Stimulated activated naive B cell treated with anti-CD40 and anti-IgM and Interleukin-4, amounts not matched to agents 10 μg/mL and 1 μg/mL and 100 μg/mL, for 72 hours (primary cell): Measurements from ENCODE around the gene AOPEP.

Experiments
- ATAC-seq, 2 donors: fragments of 150-1000 bp; cut with Tn5 transposase; replicated peaks; 2 replicates each; pipeline ENCODE4 v1.10.0; 2021; ENCODE audit warnings: moderate library complexity in 1 of 2
- DNase-seq: peaks from one replicate; pipeline ENCODE4 v3.0.0; 2021
- H3K27ac Mint-ChIP-seq: one replicate; pipeline ENCODE4 v1.8.0; 2022; ENCODE audit warnings: mild to moderate bottlenecking, mixed read lengths
- H3K27me3 Mint-ChIP-seq, 2 donors: one replicate each; pipeline ENCODE4 v1.8.0; 2022; ENCODE audit warnings: mixed read lengths in 2 of 2
- H3K36me3 Mint-ChIP-seq, 2 donors: one replicate each; pipeline ENCODE4 v1.8.0; 2022; ENCODE audit warnings: mixed read lengths in 2 of 2, mild to moderate bottlenecking in 1 of 2
- H3K4me1 Mint-ChIP-seq, 2 donors: one replicate each; pipeline ENCODE4 v1.8.0; 2022; ENCODE audit warnings: mixed read lengths in 2 of 2, mild to moderate bottlenecking in 1 of 2
- H3K4me3 Mint-ChIP-seq, 2 donors: one replicate each; pipeline ENCODE4 v1.8.0; 2022; ENCODE audit warnings: mild to moderate bottlenecking in 2 of 2, mixed read lengths in 2 of 2, moderate library complexity in 1 of 2
- H3K9me3 Mint-ChIP-seq, 2 donors: one replicate each; pipeline ENCODE4 v1.8.0; 2022; ENCODE audit warnings: mixed read lengths in 2 of 2, mild to moderate bottlenecking in 1 of 2

Gene AOPEP, protein sequence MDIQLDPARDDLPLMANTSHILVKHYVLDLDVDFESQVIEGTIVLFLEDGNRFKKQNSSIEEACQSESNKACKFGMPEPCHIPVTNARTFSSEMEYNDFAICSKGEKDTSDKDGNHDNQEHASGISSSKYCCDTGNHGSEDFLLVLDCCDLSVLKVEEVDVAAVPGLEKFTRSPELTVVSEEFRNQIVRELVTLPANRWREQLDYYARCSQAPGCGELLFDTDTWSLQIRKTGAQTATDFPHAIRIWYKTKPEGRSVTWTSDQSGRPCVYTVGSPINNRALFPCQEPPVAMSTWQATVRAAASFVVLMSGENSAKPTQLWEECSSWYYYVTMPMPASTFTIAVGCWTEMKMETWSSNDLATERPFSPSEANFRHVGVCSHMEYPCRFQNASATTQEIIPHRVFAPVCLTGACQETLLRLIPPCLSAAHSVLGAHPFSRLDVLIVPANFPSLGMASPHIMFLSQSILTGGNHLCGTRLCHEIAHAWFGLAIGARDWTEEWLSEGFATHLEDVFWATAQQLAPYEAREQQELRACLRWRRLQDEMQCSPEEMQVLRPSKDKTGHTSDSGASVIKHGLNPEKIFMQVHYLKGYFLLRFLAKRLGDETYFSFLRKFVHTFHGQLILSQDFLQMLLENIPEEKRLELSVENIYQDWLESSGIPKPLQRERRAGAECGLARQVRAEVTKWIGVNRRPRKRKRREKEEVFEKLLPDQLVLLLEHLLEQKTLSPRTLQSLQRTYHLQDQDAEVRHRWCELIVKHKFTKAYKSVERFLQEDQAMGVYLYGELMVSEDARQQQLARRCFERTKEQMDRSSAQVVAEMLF

DNA sequence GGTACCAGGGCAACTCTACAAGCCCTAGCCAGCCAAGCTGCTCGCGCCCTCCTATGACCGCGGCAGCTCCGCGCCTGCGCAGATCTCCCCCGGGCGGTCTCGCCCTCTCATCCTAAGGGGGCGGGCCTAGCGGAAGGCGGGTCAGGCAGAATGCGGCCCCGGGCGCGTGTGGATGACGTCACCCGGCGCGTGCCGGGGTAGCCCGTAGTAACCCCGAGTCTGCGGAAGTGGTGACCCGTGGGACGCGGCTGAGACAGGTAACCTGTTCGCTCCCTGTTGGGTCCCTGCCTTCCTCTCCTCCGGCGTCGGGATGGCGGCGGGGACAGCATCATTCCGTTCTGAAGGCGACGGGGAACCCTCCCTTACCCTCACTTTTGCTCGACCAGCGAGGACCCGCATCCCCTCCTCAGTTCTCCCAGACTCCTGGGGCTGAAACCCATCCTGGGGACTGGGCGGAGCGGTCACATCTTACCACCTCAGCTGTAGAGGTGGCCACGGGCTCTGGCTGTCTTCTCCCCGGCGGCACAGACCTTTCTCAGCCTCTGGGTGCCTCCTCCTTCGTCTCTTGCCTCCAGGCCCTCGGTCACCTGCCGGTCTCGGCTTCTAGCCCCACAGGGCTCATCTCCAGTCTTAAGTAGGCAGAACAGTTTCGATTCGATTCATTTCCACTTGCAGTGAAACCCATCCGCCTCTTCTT, at the start of gene AOPEP:
TSS of gene AOPEP (plus strand) at position 205 of the 697 bp plus-strand sequence. CDS start 33,085 bp downstream, outside the sequence.
- Mint-ChIP-seq H3K4me3 (peak within 1 kb of the TSS; percentile 98 to 99), H3K36me3 (no peaks in the 10 kb centered on the region), H3K27ac (peak within 1 kb of the TSS; percentile 98), H3K4me1 (peaks cover 6 to 13% of the 10 kb centered on the region in 2 donors), H3K9me3 (peaks cover 0 to 2% of the 10 kb centered on the region in 2 donors), H3K27me3 (peaks cover 0 to 4% of the 10 kb centered on the region in 2 donors)
- ATAC-seq = peak; percentile 99
- DNase-seq = peak; percentile 98

DNA sequence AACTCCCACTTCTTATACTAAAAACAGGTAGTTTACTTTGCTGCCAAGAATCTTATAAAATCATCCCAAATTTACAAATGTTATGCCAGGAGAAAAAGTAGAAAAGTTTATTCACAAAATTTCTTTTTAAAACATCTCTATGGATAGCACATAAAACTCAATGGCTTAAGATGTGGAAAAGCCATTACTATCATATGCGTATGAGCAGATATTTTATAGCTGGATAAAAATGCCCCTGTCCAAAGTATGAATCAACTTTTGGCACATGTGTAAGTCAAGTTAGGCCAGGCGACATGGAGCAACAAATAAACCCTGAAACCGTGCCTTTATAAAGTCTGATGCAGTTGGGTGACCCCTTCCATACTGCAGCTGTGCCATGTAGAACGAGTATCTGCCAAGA, 48.6 kb upstream of the AOPEP start:
- Mint-ChIP-seq H3K36me3 (no peaks in the 10 kb centered on the region), H3K27me3 (peaks cover 18 to 20% of the 10 kb centered on the region in 2 donors), H3K9me3 (peaks cover 0 to 1% of the 10 kb centered on the region in 2 donors), H3K4me3 (no peak overlapping the region), H3K27ac (no peak overlapping the region), H3K4me1 (peaks cover 6 to 14% of the 10 kb centered on the region in 2 donors)
- no peak for DNase-seq
- no peak for ATAC-seq

DNA sequence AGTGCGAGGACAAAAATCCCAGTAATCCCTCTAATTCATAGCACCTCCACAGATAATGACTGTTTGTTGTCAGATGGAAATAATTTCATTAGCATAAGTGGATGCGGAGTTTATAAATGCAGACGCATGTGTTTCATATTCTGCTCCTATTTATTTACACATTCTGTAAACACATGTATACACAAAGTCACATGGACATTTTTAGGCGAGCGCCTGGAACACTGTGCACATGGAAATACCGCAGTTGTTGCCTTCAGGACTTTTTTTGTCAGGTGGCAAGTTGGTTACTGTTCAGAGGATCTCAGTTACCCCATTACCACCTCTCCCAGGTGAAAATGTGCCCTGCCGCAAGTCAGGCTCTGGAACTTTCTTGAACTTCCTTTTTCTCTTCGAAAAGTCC, 46.9 kb upstream of the AOPEP start:
- Mint-ChIP-seq H3K4me3 (no peak overlapping the region), H3K9me3 (peaks cover 0 to 1% of the 10 kb centered on the region in 2 donors), H3K36me3 (no peaks in the 10 kb centered on the region), H3K4me1 (peaks cover 6 to 14% of the 10 kb centered on the region in 2 donors), H3K27ac (no peak overlapping the region), H3K27me3 (peaks cover 18 to 20% of the 10 kb centered on the region in 2 donors)
- no peak for ATAC-seq
- no peak for DNase-seq

DNA sequence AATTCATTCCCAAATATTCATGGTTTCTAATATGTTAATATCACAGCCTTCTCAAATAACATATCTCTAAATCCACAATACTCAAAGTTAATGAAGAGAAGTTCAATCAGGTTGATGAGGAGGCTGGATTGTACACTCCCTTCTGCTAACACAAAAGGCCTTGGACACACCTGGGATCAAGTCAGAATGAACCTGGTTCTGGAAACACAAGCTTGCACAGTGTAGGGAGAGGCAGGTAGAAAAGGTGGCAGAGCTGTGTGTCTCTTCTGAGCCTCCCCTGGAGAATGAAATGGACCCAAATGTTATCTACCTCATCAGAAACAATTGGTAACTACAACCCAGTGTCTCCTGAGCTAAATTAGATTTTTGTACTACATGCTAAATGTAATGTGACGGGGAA, 46.5 kb upstream of the AOPEP start:
- Mint-ChIP-seq H3K36me3 (no peaks in the 10 kb centered on the region), H3K9me3 (peaks cover 0 to 1% of the 10 kb centered on the region in 2 donors), H3K27me3 (peaks cover 18 to 20% of the 10 kb centered on the region in 2 donors), H3K4me3 (no peak overlapping the region), H3K4me1 (peaks cover 6 to 14% of the 10 kb centered on the region in 2 donors), H3K27ac (no peak overlapping the region)
- DNase-seq = no peak
- no peak for ATAC-seq

DNA sequence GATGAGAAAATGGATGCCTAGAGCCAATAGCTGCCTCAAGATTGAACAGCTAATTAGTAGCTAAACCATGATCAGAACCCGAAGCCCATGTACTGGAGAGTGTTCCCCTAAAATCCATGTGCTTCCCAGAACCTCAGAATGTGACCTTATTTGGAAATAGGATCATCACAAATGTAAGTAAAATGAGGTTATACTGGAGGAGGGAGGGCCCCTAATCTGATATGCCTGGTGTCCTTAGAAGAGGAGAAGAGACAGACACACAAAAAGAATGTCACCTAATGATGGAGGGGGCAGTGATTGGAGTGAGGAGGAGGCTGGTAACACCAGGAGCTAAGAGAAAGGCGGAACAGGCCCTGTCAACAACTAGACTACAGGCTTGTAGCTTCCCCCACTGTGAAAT, 45.9 kb upstream of the AOPEP start:
- H3K4me3 Mint-ChIP-seq = no peak overlapping the region
- no peaks in the 10 kb centered on the region for H3K36me3 Mint-ChIP-seq
- H3K4me1 Mint-ChIP-seq = peaks cover 6 to 14% of the 10 kb centered on the region in 2 donors
- H3K27me3 Mint-ChIP-seq = peaks cover 18 to 20% of the 10 kb centered on the region in 2 donors
- no peak for ATAC-seq
- DNase-seq = no peak
- peaks cover 0 to 1% of the 10 kb centered on the region in 2 donors for H3K9me3 Mint-ChIP-seq
- H3K27ac Mint-ChIP-seq = no peak overlapping the region

DNA sequence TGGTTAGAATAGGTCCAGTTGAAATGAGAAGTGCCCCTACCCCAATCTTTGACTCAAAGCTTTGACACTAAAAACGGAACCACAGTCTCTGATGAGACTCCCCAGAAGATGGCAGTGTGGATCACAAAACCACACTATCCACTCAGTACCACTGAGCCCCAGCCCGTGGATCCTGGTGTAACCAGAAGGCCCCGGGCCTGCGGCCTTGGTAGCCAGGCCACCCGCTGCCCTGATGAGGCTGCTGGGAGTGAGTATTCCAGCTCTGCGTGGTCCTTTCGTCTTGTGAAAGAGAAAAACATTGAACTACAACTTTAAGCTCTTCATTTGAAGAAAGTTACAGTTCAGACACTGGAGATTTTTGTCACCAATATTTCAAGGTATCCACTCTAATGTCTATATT, 45.0 kb upstream of the AOPEP start:
- peaks cover 18 to 20% of the 10 kb centered on the region in 2 donors for H3K27me3 Mint-ChIP-seq
- H3K4me3 Mint-ChIP-seq = no peak overlapping the region
- no peak overlapping the region for H3K27ac Mint-ChIP-seq
- peaks cover 7 to 14% of the 10 kb centered on the region in 2 donors for H3K4me1 Mint-ChIP-seq
- H3K36me3 Mint-ChIP-seq = no peaks in the 10 kb centered on the region
- peaks cover 0 to 1% of the 10 kb centered on the region in 2 donors for H3K9me3 Mint-ChIP-seq
- ATAC-seq (peak; percentile 96 to 97), DNase-seq (peak; percentile 48)

DNA sequence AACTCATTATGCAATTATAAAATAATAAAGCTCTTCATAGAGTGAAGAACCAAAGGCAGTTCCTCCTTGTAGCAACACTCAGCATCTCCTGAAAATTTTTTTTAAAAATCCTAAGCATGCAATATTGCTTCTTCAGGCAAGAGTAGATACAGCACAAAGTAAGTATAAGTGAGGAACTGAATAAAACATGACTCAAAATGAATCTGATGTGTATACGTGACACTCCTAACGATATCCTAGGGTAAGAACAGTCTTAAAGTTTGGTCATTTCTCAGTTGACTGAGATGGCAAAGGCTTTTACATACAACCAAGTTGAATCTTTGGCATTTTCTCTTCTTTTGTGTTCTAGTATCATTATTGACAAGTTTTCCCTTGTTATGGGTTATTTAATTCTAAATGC, 41.1 kb upstream of the AOPEP start:
- ATAC-seq = peak in 1 of 2 donors; percentile 50
- Mint-ChIP-seq H3K4me3 (no peak overlapping the region), H3K9me3 (no peaks in the 10 kb centered on the region), H3K27ac (no peak overlapping the region), H3K27me3 (peaks cover 3 to 7% of the 10 kb centered on the region in 2 donors), H3K36me3 (no peaks in the 10 kb centered on the region), H3K4me1 (peaks cover 7 to 14% of the 10 kb centered on the region in 2 donors)
- no peak for DNase-seq

DNA sequence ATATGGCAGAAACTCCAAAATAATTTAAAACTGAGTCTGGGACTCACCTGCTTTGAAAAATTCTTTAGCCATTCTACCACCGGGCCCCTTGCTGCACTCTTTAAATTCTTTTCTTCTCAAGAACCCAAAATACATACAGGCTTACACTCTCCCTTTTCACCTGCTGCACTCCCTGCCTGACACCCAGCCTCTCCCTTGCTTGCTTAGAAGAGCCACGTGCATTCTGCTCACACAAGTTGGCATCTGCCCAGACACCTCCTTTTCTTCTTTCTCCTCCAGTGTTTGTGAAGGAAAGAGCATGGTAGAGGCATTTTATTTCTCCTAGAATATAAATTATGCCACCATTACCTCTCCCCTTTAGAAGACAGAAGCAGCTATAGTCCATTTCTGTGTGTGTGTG, 39.0 kb upstream of the AOPEP start:
- no peaks in the 10 kb centered on the region for H3K36me3 Mint-ChIP-seq
- no peak overlapping the region for H3K4me3 Mint-ChIP-seq
- H3K9me3 Mint-ChIP-seq = no peaks in the 10 kb centered on the region
- ATAC-seq (no peak), DNase-seq (no peak)
- H3K4me1 Mint-ChIP-seq = peaks cover 0 to 2% of the 10 kb centered on the region in 2 donors
- H3K27me3 Mint-ChIP-seq = peaks cover 8 to 23% of the 10 kb centered on the region in 2 donors
- no peak overlapping the region for H3K27ac Mint-ChIP-seq

DNA sequence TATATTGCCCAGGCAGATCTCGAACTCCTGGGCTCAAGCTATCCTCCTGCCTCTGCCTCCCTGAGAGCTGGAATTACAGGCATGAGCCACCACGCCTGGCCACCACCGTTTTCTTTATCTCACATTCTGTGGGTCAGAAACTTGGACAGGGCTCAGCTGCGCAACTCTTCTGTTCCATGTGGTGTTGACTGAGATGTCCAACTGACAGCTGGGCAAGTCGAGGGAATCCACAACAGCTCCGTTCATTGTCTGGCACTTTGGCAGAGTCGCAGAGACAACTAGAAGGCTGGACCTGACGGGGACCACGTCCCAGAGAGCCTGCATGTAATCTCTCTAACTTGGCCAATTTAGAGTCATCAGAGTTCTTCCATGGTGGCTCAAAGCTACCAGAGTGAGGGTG, 36.2 kb upstream of the AOPEP start:
- Mint-ChIP-seq H3K36me3 (no peaks in the 10 kb centered on the region), H3K27ac (no peak overlapping the region), H3K9me3 (no peaks in the 10 kb centered on the region), H3K27me3 (peaks cover 8 to 28% of the 10 kb centered on the region in 2 donors), H3K4me1 (peaks cover 0 to 2% of the 10 kb centered on the region in 2 donors), H3K4me3 (no peak overlapping the region)
- no peak for ATAC-seq
- no peak for DNase-seq

DNA sequence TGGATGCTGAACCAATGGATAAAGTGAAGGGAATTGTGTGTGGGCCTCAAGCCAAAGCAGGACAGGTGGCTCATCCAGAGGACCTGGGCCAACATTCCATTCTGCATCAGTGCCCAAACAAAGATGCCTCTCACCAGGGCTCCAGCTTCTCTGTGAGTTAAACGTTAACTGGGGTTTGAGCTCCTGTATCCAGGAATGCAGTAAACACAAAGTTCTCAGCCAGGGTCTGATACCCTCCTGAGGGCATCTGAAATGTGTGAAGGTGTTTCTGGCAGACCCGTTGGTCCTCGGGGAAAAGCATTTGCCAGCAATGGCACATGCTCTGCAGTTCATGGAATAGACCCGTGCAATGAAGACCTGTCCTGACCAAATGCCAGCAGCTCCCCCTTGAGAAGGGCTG, 33.9 kb upstream of the AOPEP start:
- no peak for ATAC-seq
- Mint-ChIP-seq H3K27ac (no peak overlapping the region), H3K36me3 (no peaks in the 10 kb centered on the region), H3K4me1 (no peaks in the 10 kb centered on the region), H3K4me3 (no peak overlapping the region), H3K27me3 (peaks cover 14 to 31% of the 10 kb centered on the region in 2 donors), H3K9me3 (no peaks in the 10 kb centered on the region)
- no peak for DNase-seq

DNA sequence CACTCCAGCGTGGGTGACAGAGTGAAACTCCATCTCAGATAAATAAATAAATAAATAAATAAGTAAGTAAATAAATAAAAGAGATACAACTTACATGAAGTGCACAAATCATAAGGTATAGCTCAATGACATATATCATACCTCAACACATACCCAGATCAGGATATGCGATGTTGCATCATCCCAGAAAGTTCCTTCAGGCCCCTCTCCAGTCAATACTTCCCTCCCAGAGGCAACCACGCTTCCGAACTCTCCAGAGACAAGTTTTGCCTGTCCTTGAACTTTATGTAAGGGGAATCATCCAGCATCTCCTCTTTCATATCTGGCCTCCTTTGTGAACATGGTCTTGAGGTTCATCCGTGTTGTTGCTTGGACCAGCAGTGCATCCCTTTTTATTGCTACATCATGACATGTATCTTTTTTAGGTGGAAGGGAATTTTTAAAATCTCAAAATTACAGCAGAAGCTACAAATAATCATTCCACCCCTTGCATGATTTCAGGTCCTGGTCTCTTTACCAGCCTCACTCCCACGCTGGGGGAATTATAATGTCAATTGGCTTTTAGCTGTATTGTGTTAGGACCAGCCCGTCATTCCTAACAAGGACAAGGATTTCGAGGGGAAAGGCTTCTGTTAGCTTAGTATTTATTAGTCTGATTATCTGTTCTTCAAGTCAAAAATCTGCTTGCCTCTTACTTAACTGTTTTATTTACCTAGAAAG, 32.9 kb upstream of the AOPEP start:
- H3K4me3 Mint-ChIP-seq = no peak overlapping the region
- no peak for ATAC-seq
- no peaks in the 10 kb centered on the region for H3K4me1 Mint-ChIP-seq
- H3K27me3 Mint-ChIP-seq = peaks cover 14 to 30% of the 10 kb centered on the region in 2 donors
- H3K27ac Mint-ChIP-seq = no peak overlapping the region
- no peaks in the 10 kb centered on the region for H3K9me3 Mint-ChIP-seq
- H3K36me3 Mint-ChIP-seq = no peaks in the 10 kb centered on the region
- DNase-seq = no peak

DNA sequence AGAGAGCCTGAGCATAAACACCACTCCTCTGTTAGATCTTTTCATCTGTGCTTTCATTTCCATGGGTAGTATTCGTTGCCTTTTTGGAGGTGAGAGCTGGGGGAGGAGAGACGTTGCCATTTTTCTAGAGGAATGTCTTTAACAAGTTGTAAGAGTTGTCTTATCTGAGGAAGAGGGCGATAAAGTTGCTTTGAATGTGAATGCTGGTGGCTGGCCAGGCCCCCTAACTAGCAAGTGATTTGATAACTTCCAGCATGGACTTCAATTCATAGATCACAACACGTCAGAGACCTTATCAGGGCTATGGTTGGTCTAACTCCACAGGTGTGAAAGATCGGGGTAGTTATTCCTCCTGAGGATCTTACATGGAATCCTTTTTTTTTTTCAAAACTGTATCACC, 30.0 kb upstream of the AOPEP start:
- H3K27ac Mint-ChIP-seq = no peak overlapping the region

DNA sequence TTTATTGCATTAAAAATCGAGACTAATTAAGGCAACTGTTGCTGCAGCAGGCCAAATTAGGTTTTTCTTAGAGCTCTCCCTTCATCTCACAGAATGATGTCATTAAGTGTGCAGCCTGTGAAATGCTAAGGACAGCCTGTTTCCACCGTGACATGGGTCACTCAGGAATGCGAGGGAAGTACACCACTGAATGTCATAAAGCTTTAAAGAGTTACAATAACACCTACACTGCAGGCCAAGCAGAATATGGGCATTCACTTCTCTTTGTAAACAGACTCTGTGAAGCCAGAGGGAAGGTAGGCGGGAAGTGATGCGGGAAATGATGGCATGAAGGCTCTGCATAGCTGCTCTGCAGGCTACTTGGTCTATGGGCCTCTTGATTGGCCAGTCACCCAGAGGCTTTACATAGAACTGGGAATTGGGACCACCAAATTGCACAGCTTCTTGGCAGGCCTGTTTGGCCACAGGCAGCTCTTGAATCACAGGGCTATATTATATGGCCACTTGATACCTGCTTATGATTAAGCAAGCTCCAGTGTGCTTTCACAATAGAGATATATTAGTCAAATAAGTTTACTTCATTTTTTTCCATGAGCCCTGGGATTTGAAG, 28.4 kb upstream of the AOPEP start:
- no peak for DNase-seq
- Mint-ChIP-seq H3K36me3 (no peaks in the 10 kb centered on the region), H3K27me3 (peaks cover 17 to 26% of the 10 kb centered on the region in 2 donors), H3K4me1 (no peaks in the 10 kb centered on the region), H3K27ac (no peak overlapping the region), H3K9me3 (no peaks in the 10 kb centered on the region), H3K4me3 (no peak overlapping the region)
- no peak for ATAC-seq

More for the DNA sequence above, 30.0 kb upstream of the AOPEP start:
- no peaks in the 10 kb centered on the region for H3K9me3 Mint-ChIP-seq
- peaks cover 25 to 33% of the 10 kb centered on the region in 2 donors for H3K27me3 Mint-ChIP-seq
- DNase-seq (no peak), ATAC-seq (no peak)
- no peaks in the 10 kb centered on the region for H3K4me1 Mint-ChIP-seq
- no peaks in the 10 kb centered on the region for H3K36me3 Mint-ChIP-seq
- no peak overlapping the region for H3K4me3 Mint-ChIP-seq
